Measurements from ENCODE around the gene LGALS1. TPM values are rescaled to one million over a fixed set of nuclear protein-coding genes. Genes with fewer than 3 reads are reported as not detected.
A peak's percentile ranks its signal among the peaks of the same experiment; 100 is the strongest.

The LGALS1 gene
- total and polyA plus RNA-seq, 4 donors = 35.6 to 138 (median 91.6) TPM

DNA sequence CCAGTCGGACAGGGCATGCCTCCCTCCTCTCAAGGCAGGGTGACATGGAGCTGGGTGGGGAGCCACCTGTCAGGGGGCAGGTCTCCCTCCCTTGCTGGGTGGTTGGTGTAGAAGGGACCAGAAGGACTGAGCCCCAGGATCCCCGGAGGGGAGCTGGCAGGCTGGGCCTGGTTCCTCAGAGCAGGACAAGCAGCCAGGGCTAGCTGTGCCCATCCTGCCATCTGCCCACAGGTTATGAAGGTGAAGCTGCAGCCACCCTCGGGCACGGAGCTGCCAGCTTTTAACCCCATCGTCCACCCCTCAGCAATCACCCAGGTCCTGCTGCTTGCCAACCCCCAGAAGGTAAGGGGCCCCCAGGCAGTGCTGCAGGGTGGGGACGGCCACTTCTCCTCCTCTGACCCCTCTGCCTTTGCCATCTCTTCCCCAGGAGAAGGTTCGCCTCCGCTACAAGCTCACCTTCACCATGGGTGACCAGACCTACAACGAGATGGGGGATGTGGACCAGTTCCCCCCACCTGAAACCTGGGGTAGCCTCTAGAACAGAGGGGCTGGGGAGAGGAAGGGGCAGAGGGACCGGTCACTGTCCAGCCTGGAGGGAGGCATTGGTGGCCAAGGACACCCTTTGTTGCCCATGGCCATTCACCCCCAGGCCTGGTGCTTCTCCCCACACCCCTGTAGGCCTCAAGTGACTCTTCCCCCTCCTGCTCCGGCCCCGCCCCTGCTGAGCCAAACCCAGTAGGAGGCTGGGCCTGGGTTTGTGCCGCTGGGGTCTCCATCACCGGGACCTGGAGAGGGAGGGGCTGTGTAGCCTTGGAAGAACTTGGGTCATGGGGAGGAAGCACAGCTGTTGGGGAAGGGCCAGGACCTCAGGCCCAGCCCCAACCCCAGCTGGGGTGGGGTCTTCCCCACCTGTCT, 43.0 kb upstream of the LGALS1 start (continued):
- TF ChIP-seq EGR1 (IDR thresholded peaks at IDR 0.05; ENCODE audit: low read depth in 2 of 2) (no peak), TAF1 (conservative IDR thresholded peaks at IDR 0.05) (no peak), ATF3 (IDR thresholded peaks at IDR 0.05) (no peak), FOXA2 (IDR thresholded peaks at IDR 0.05) (no peak), ZBTB33 (IDR thresholded peaks at IDR 0.05) (no peak), NR2F2 (IDR thresholded peaks at IDR 0.05) (no peak)

GRCh38 chr22:37633089-37633624, 42.3 kb upstream of the LGALS1 start:
- no peak for DNase-seq (ENCODE audit: low spot score)
- WGBS = 66% methylated on average over 11 of the region's 11 CpGs
- H3K27me3 ChIP-seq (ENCODE audit: control insufficient read depth in 4 of 4, insufficient read depth in 4 of 4, low read length in 3 of 4) = no peaks in the 10 kb centered on the region
- H3K36me3 ChIP-seq (ENCODE audit: control insufficient read depth in 4 of 4, insufficient read depth in 3 of 4, low read depth in 1 of 4, low read length in 3 of 4) = peaks cover 0 to 10% (median 3%) of the 10 kb centered on the region in 4 donors
- TF ChIP-seq RXRA (IDR thresholded peaks at IDR 0.05) (no peak), TAF1 (conservative IDR thresholded peaks at IDR 0.05) (no peak), ZBTB33 (IDR thresholded peaks at IDR 0.05) (no peak), FOXA2 (IDR thresholded peaks at IDR 0.05) (no peak), HNF4G (IDR thresholded peaks at IDR 0.05) (no peak), HNF4A (conservative IDR thresholded peaks at IDR 0.05) (no peak), GABPA (IDR thresholded peaks at IDR 0.05 in 1 of 2, conservative IDR thresholded peaks at IDR 0.05 in 1 of 2) (no peak), FOXA1 (IDR thresholded peaks at IDR 0.05) (no peak), NR2F2 (IDR thresholded peaks at IDR 0.05) (no peak), ATF3 (IDR thresholded peaks at IDR 0.05) (no peak), MAX (IDR thresholded peaks at IDR 0.05) (no peak), SP1 (IDR thresholded peaks at IDR 0.05) (no peak), REST (IDR thresholded peaks at IDR 0.05) (no peak), EGR1 (IDR thresholded peaks at IDR 0.05; ENCODE audit: low read depth in 2 of 2) (no peak)
- TF ChIP-seq, protein P1, sequence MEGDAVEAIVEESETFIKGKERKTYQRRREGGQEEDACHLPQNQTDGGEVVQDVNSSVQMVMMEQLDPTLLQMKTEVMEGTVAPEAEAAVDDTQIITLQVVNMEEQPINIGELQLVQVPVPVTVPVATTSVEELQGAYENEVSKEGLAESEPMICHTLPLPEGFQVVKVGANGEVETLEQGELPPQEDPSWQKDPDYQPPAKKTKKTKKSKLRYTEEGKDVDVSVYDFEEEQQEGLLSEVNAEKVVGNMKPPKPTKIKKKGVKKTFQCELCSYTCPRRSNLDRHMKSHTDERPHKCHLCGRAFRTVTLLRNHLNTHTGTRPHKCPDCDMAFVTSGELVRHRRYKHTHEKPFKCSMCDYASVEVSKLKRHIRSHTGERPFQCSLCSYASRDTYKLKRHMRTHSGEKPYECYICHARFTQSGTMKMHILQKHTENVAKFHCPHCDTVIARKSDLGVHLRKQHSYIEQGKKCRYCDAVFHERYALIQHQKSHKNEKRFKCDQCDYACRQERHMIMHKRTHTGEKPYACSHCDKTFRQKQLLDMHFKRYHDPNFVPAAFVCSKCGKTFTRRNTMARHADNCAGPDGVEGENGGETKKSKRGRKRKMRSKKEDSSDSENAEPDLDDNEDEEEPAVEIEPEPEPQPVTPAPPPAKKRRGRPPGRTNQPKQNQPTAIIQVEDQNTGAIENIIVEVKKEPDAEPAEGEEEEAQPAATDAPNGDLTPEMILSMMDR (IDR thresholded peaks at IDR 0.05; ENCODE audit: low read depth, low read length, missing input control) = no peak
- H3K27ac ChIP-seq (ENCODE audit: low read depth in 1 of 2, low read length in 2 of 2) = peak overlapping the region; percentile 80 to 84
- H3K4me3 ChIP-seq (ENCODE audit: low read depth in 1 of 3, low read length in 3 of 3) = no peak overlapping the region
- H3K9ac ChIP-seq (ENCODE audit: low read depth in 1 of 2, low read length in 2 of 2) = no peak overlapping the region
- H3K9me3 ChIP-seq (ENCODE audit: control insufficient read depth in 4 of 4, low read length in 3 of 4) = no peaks in the 10 kb centered on the region
- H3K4me1 ChIP-seq (ENCODE audit: control insufficient read depth in 4 of 4, insufficient read depth in 4 of 4, low read length in 3 of 4) = peaks cover 7 to 49% (median 36%) of the 10 kb centered on the region in 4 donors
